Measurements from ENCODE around the gene ZNF138.

- TF ChIP-seq CTCF (IDR thresholded peaks at IDR 0.05; ENCODE audit: poor library complexity, severe bottlenecking) (no peak), POLR2AphosphoS5 (IDR thresholded peaks at IDR 0.05) (no peak), TAF1 (IDR thresholded peaks at IDR 0.05; ENCODE audit: low read depth) (no peak), EZH2 (IDR thresholded peaks at IDR 0.05; ENCODE audit: borderline replicate concordance, insufficient read depth, low read length, poor library complexity, severe bottlenecking) (no peak), RAD21 (conservative IDR thresholded peaks at IDR 0.05) (no peak), EP300 (conservative IDR thresholded peaks at IDR 0.05; ENCODE audit: poor library complexity, severe bottlenecking) (no peak), MXI1 (conservative IDR thresholded peaks at IDR 0.05; ENCODE audit: poor library complexity, severe bottlenecking) (no peak), SMC3 (conservative IDR thresholded peaks at IDR 0.05; ENCODE audit: poor library complexity) (no peak)
- TF ChIP-seq, protein P1, sequence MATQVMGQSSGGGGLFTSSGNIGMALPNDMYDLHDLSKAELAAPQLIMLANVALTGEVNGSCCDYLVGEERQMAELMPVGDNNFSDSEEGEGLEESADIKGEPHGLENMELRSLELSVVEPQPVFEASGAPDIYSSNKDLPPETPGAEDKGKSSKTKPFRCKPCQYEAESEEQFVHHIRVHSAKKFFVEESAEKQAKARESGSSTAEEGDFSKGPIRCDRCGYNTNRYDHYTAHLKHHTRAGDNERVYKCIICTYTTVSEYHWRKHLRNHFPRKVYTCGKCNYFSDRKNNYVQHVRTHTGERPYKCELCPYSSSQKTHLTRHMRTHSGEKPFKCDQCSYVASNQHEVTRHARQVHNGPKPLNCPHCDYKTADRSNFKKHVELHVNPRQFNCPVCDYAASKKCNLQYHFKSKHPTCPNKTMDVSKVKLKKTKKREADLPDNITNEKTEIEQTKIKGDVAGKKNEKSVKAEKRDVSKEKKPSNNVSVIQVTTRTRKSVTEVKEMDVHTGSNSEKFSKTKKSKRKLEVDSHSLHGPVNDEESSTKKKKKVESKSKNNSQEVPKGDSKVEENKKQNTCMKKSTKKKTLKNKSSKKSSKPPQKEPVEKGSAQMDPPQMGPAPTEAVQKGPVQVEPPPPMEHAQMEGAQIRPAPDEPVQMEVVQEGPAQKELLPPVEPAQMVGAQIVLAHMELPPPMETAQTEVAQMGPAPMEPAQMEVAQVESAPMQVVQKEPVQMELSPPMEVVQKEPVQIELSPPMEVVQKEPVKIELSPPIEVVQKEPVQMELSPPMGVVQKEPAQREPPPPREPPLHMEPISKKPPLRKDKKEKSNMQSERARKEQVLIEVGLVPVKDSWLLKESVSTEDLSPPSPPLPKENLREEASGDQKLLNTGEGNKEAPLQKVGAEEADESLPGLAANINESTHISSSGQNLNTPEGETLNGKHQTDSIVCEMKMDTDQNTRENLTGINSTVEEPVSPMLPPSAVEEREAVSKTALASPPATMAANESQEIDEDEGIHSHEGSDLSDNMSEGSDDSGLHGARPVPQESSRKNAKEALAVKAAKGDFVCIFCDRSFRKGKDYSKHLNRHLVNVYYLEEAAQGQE (IDR thresholded peaks at IDR 0.05; ENCODE audit: borderline replicate concordance): no peak
Measured at GRCh38 chr7:64795176-64795575, 948 bp downstream of the ZNF138 start.

All from neural cell (in vitro differentiated cells).